Measurements from ENCODE around the gene SLC24A3.
"Not testable (repeated sequence)": the region's sequence is repeated elsewhere in the genome, so short reads cannot be mapped to it uniquely, and the experiment has no call there.

Gene SLC24A3

DNA sequence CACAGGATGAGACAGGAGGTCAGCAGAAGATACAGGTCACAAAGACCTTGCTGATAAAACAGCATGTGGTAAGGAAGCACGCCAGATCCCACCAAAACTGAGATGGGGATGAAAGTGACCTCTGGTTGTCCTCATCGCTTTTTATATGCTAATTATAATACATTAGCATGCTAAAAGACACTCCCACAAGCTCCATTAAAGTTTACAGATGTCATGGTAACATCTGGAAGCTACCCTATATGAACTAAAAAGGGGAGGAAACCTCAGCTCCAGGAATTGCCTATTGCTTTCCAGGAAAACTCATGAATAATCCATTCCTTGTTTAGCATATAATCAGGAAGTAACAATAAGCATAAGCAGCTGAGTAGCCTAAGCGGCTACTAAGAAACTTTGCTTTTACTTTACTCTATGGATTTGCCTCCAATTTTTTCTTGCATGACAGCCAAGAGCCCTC, 537.2 kb downstream of the SLC24A3 start:
- H3K36me3 ChIP-seq (ENCODE audit: control insufficient read depth, low read length): no peaks in the 10 kb centered on the region
- no peak overlapping the region for H3K27ac ChIP-seq (ENCODE audit: low read depth, low read length)
- H3K9me3 ChIP-seq (ENCODE audit: control insufficient read depth, insufficient read depth, low read length): no peaks in the 10 kb centered on the region
- H3K4me3 ChIP-seq (ENCODE audit: low read length): no peak overlapping the region
- H3F3A ChIP-seq (ENCODE audit: control insufficient read depth, insufficient read depth): no peaks in the 10 kb centered on the region
- H3K79me2 ChIP-seq (ENCODE audit: control insufficient read depth, low read length): no peaks in the 10 kb centered on the region
- no peak for TF ChIP-seq EZH2phosphoT487 (IDR thresholded peaks at IDR 0.05; ENCODE audit: borderline replicate concordance, low read length)
- TF ChIP-seq, protein P1, sequence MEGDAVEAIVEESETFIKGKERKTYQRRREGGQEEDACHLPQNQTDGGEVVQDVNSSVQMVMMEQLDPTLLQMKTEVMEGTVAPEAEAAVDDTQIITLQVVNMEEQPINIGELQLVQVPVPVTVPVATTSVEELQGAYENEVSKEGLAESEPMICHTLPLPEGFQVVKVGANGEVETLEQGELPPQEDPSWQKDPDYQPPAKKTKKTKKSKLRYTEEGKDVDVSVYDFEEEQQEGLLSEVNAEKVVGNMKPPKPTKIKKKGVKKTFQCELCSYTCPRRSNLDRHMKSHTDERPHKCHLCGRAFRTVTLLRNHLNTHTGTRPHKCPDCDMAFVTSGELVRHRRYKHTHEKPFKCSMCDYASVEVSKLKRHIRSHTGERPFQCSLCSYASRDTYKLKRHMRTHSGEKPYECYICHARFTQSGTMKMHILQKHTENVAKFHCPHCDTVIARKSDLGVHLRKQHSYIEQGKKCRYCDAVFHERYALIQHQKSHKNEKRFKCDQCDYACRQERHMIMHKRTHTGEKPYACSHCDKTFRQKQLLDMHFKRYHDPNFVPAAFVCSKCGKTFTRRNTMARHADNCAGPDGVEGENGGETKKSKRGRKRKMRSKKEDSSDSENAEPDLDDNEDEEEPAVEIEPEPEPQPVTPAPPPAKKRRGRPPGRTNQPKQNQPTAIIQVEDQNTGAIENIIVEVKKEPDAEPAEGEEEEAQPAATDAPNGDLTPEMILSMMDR (IDR thresholded peaks at IDR 0.05; ENCODE audit: low read depth, low read length, poor library complexity, severe bottlenecking): no peak
- no peaks in the 10 kb centered on the region for H4K20me1 ChIP-seq (ENCODE audit: control insufficient read depth, insufficient read depth, low read depth, low read length)
- no peaks in the 10 kb centered on the region for H3K27me3 ChIP-seq (ENCODE audit: control insufficient read depth, low read length)
- no peaks in the 10 kb centered on the region for H3K4me1 ChIP-seq (ENCODE audit: control insufficient read depth, low read length)
- no peaks in the 10 kb centered on the region for H3K9me2 ChIP-seq (replicated peaks; ENCODE audit: control insufficient read depth, low read length)
- H3K4me2 ChIP-seq (ENCODE audit: low read length): no peak overlapping the region

DNA sequence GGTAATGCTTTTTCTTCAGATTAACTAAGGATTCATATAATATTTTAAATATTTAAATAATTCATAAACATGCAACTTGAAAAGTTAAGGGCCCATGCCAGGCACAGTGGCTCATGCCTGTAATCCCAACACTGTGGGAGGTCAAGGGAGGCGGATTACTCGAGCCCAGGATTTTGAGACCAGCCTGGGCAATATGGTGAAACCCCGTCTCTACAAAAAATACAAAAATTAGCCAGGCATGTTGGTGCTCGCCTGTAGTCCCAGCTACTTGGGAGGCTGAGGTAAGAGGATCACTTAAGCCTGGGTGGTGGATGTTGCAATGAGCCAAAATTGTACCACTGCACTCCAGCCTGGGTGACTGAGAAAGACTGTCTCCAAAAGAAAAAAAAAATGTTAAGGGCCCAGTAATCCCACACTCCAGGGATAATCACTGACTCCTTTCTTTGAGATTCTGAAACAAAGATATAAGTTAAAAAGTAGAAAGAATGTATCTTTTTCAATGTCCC, 537.7 kb downstream of the SLC24A3 start:
- Histone ChIP-seq H3K4me1 (ENCODE audit: control insufficient read depth, low read length) (no peaks in the 10 kb centered on the region), H3K4me3 (ENCODE audit: low read length) (no peak overlapping the region), H3K27ac (ENCODE audit: low read depth, low read length) (no peak overlapping the region), H3K9me3 (ENCODE audit: control insufficient read depth, insufficient read depth, low read length) (no peaks in the 10 kb centered on the region), H3K27me3 (ENCODE audit: control insufficient read depth, low read length) (no peaks in the 10 kb centered on the region), H3F3A (ENCODE audit: control insufficient read depth, insufficient read depth) (no peaks in the 10 kb centered on the region), H3K36me3 (ENCODE audit: control insufficient read depth, low read length) (no peaks in the 10 kb centered on the region), H3K4me2 (ENCODE audit: low read length) (no peak overlapping the region), H3K9me2 (replicated peaks; ENCODE audit: control insufficient read depth, low read length) (no peaks in the 10 kb centered on the region), H3K79me2 (ENCODE audit: control insufficient read depth, low read length) (no peaks in the 10 kb centered on the region), H4K20me1 (ENCODE audit: control insufficient read depth, insufficient read depth, low read depth, low read length) (no peaks in the 10 kb centered on the region)
- TF ChIP-seq, protein P1 (IDR thresholded peaks at IDR 0.05; ENCODE audit: low read depth, low read length, poor library complexity, severe bottlenecking): no peak
- no peak for TF ChIP-seq EZH2phosphoT487 (IDR thresholded peaks at IDR 0.05; ENCODE audit: borderline replicate concordance, low read length)

DNA sequence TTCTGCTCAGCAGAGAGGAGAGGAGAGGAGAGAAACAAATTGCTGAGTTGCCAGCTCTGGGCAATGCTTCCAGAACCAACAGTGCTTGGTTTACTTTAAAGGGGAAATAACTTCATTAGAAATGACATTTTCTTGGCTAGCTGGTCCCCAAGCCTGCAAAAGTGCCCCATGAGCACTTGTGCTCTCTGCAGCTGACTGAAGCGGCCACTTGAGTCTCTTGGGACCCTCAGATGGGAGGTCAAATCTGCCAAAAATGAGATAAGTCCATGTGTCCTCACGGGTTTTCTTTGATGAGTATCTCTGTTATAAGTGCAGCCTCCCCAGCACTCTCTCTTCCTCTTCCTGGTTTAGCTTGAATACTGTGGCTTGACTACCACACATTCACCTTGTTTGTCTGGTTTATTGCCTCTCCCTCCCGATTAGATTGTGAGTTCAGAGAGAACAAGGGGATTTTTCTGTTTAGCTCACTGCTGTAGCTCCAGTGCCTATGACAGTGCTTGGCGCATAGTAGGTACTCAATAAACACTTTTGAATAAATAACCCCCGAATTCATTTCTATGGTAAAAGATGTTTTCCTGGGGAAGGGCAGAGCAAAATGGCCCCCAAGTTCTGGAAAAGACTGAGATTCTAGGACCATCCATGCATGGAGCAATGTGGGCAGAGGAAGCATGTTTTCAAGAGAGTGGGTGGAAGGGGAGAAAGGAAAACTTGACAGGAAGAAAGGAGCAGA, 538.6 kb downstream of the SLC24A3 start:
- Histone ChIP-seq H3K9me2 (replicated peaks; ENCODE audit: control insufficient read depth, low read length) (no peaks in the 10 kb centered on the region), H3K27ac (ENCODE audit: low read depth, low read length) (no peak overlapping the region), H3K9me3 (ENCODE audit: control insufficient read depth, insufficient read depth, low read length) (no peaks in the 10 kb centered on the region), H3K4me1 (ENCODE audit: control insufficient read depth, low read length) (no peaks in the 10 kb centered on the region), H3K27me3 (ENCODE audit: control insufficient read depth, low read length) (no peaks in the 10 kb centered on the region), H3K36me3 (ENCODE audit: control insufficient read depth, low read length) (no peaks in the 10 kb centered on the region), H3K4me2 (ENCODE audit: low read length) (no peak overlapping the region), H3F3A (ENCODE audit: control insufficient read depth, insufficient read depth) (no peaks in the 10 kb centered on the region), H3K79me2 (ENCODE audit: control insufficient read depth, low read length) (no peaks in the 10 kb centered on the region), H3K4me3 (ENCODE audit: low read length) (no peak overlapping the region), H4K20me1 (ENCODE audit: control insufficient read depth, insufficient read depth, low read depth, low read length) (no peaks in the 10 kb centered on the region)
- TF ChIP-seq EZH2phosphoT487 (IDR thresholded peaks at IDR 0.05; ENCODE audit: borderline replicate concordance, low read length): no peak
- TF ChIP-seq, protein P1 (IDR thresholded peaks at IDR 0.05; ENCODE audit: low read depth, low read length, poor library complexity, severe bottlenecking): no peak

DNA sequence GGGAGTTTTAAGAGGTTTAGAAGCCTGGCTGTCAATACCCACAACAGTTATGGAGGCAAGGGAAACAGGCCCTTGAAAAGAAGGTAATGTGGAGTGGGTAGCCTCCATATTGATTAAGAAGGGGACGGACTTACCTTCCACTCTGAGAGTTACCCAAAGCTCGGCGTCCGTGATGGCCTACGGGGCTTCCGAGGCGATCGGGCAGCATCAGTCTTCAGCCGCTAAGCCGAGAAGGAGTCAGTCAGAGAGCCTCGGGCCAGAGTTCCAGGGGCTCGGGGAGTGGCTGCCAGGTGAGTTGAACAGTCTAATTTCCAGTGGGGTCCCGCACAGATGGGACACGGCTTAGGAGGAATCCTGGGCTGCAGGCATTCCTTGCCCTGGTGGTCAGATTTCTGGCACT, 541.8 kb downstream of the SLC24A3 start:
- not testable (repeated sequence) for H3F3A ChIP-seq (ENCODE audit: control insufficient read depth, insufficient read depth); H3K27ac ChIP-seq (ENCODE audit: low read depth, low read length); H3K79me2 ChIP-seq (ENCODE audit: control insufficient read depth, low read length); H3K9me2 ChIP-seq (replicated peaks; ENCODE audit: control insufficient read depth, low read length); H3K4me2 ChIP-seq (ENCODE audit: low read length); H3K4me3 ChIP-seq (ENCODE audit: low read length); H3K27me3 ChIP-seq (ENCODE audit: control insufficient read depth, low read length); H3K9me3 ChIP-seq (ENCODE audit: control insufficient read depth, insufficient read depth, low read length); H3K4me1 ChIP-seq (ENCODE audit: control insufficient read depth, low read length); H3K36me3 ChIP-seq (ENCODE audit: control insufficient read depth, low read length); H4K20me1 ChIP-seq (ENCODE audit: control insufficient read depth, insufficient read depth, low read depth, low read length)

All from DOHH2 (cell line).